ENCODE data around the gene CRACR2A.

Gene CRACR2A

GRCh38 chr12:3644104-3644503 is 108.8 kb downstream of the CRACR2A start:
- DNase-seq = no peak

GRCh38 chr12:3641428-3642018 is 111.4 kb downstream of the CRACR2A start:
- DNase-seq = no peak

GRCh38 chr12:3636328-3636727 is 116.6 kb downstream of the CRACR2A start:
- no peak for DNase-seq

GRCh38 chr12:3634348-3634747 is 118.6 kb downstream of the CRACR2A start:
- DNase-seq = no peak

GRCh38 chr12:3633396-3633795 is 119.5 kb downstream of the CRACR2A start:
- DNase-seq = no peak

GRCh38 chr12:3632754-3633153 is 120.2 kb downstream of the CRACR2A start:
- DNase-seq = no peak

GRCh38 chr12:3632256-3632655 is 120.7 kb downstream of the CRACR2A start:
- no peak for DNase-seq

- DNase-seq = no peak
These were observed 121.2 kb downstream of the CRACR2A start for GRCh38 chr12:3631759-3632158.

- no peak for DNase-seq
These were observed 121.7 kb downstream of the CRACR2A start for GRCh38 chr12:3631272-3631637.

- no peak for DNase-seq
These were observed 122.2 kb downstream of the CRACR2A start for GRCh38 chr12:3630621-3631271.

- DNase-seq = no peak
These were observed 122.8 kb downstream of the CRACR2A start for GRCh38 chr12:3630111-3630510.

GRCh38 chr12:3629057-3629830 is 123.7 kb downstream of the CRACR2A start:
- DNase-seq = no peak

GRCh38 chr12:3628629-3629028 is 124.3 kb downstream of the CRACR2A start:
- no peak for DNase-seq

GRCh38 chr12:3627336-3627735 is 125.6 kb downstream of the CRACR2A start:
- no peak for DNase-seq

- DNase-seq = no peak
These were observed 128.6 kb downstream of the CRACR2A start for GRCh38 chr12:3624273-3624672.

- no peak for DNase-seq
These were observed 129.9 kb downstream of the CRACR2A start for GRCh38 chr12:3622822-3623690.

- no peak for DNase-seq
These were observed 130.7 kb downstream of the CRACR2A start for GRCh38 chr12:3622021-3622821.

- DNase-seq = no peak
These were observed 132.1 kb downstream of the CRACR2A start for GRCh38 chr12:3620856-3621255.

GRCh38 chr12:3617565-3617964 is 135.3 kb downstream of the CRACR2A start:
- DNase-seq = no peak

GRCh38 chr12:3615862-3616261 is 137.0 kb downstream of the CRACR2A start:
- DNase-seq = no peak

GRCh38 chr12:3614806-3615466 is 138.0 kb downstream of the CRACR2A start:
- no peak for DNase-seq

Data from activated CD4-positive, alpha-beta T cell treated with anti-CD3 and anti-CD28 coated beads, Interleukin-2, amount 50 U/mL, for 1 hour (primary cell).